Left ventricle myocardium superior (tissue), 1 donor: ENCODE data around the gene KIF26A. TPM values are rescaled to one million over a fixed set of nuclear protein-coding genes. Genes with fewer than 3 reads are reported as not detected.
A peak's percentile ranks its signal among the peaks of the same experiment; 100 is the strongest.

Experiments
- ATAC-seq: fragments of 200-7000 bp; cut with Tn5 transposase; one replicate; pipeline ENCODE4 v1.9.1; 2020; ENCODE audit warnings: mild to moderate bottlenecking, moderate library complexity
- DNase-seq: peaks from one replicate; pipeline ENCODE4 v3.0.0-alpha.2; 2020
- intact Hi-C: fragments of 100-400 bp; cut with micrococcal nuclease; formaldehyde crosslinking; loops from one replicate; pipeline ENCODE4 v1.11.0; 2022
- total RNA-seq: library from RNA; stranded (reverse); fragmentation: NEBNext Ultra II Directional; extraction: Animal tissue kit (Norgen Biotek cat#: 25700); gene quantifications from one replicate; pipeline ENCODE4 v1.2.1, GENCODE V29; 2021
- donor health status: DM: no; HTN: yes; CAD: no; lungs with severe emphysema.

Gene KIF26A
- total RNA-seq, 1 donor from 2014 or later: 6.0 TPM

DNA sequence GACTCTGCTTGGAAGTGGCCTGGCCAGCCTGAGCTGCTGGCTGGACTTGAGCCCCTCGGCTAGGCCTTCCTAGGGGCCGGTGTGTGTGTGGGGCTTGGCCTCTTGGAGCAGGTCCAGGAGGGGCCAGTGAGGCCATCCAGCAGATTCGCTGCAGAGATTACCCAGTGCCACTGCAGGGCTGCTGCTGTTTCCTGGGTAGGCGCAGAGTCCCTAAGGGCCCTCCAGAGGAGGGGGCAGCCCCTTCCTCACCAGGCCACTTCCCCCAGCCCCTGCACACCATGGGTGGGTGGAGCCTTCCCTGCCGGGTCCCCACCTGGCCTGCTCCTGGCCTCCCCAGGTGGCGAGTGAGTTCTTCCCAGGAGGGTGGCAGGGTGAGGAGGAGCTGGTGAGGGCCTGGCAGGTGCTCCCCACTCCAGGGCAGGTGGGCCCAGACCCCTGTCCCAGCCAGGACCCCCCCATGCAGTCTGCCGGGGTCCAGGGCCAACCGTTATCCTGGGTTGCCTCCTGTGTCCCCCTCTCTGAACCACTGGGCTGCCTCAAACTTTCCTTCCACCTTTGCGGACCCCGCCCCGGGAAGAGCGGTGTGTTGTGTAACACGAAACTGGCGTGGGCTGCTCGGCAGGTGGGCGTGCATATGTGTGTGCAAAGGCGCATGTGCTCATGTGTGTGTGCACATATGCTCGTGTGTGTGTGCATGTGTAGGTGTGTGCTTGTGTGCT is 27.7 kb upstream of the KIF26A start:
- DNase-seq (peak; percentile 24), ATAC-seq (no peak)
- intact Hi-C loops: no loop called here

DNA sequence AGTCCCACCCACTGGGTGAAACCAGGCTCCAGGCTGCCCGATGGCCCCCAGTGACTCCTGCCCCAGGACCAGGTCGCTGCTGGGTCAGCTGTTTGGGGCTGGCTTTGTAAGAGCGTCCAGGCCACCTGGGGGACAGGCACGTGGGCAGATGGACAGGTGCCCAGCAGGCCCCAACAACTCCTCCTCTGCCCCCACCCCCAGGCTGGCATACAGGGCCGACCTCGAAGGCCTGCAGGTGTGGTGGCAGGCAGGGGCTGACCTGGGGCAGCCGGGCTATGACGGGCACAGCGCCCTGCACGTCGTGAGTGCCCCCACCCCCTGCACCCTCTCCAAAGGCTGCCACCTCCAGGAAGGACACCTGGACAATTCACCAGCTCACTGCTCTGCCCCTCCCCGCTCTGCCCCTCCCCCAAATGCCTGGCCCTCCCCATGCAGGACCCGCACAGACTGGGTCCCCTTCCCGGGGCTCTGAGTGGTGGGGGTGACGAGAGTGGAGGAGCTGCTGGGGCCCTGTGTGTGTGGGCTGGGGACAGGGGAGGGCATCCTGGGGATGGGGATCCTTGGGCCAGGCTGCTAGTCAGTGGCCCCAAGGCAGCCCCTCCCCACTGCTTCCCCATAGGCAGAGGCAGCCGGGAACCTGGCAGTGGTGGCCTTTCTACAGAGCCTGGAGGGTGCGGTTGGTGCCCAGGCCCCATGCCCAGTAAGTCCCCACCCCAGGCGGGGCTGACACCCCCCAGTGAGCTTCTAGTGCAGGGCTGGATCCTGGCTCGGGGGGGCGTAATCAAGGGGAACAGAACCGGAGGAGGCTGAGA is 26.9 kb upstream of the KIF26A start:
- ATAC-seq (no peak), DNase-seq (peak; percentile 9)
- intact Hi-C loops: no loop called here

DNA sequence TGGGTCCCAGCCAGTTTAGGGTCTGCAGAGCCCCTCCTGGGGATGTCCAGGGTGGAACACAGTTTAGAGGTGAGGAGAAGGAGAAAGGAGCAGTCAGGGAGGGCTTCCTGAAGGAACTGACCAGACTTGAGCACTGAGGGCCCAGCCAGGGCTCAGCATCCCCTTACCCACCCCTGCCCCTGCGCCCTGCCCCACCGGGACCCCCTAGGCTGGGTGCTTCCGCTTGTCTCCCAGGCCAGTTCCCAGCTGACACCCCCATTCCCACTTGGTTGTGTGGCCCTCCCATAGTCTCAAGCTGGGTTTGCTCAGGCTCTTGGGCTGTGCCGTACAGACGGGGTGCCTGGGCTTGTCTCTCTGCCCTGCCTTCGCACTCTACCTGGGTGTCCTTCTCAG is 26.3 kb upstream of the KIF26A start:
- no peak for ATAC-seq
- no peak for DNase-seq
- intact Hi-C loops: no loop called here

DNA sequence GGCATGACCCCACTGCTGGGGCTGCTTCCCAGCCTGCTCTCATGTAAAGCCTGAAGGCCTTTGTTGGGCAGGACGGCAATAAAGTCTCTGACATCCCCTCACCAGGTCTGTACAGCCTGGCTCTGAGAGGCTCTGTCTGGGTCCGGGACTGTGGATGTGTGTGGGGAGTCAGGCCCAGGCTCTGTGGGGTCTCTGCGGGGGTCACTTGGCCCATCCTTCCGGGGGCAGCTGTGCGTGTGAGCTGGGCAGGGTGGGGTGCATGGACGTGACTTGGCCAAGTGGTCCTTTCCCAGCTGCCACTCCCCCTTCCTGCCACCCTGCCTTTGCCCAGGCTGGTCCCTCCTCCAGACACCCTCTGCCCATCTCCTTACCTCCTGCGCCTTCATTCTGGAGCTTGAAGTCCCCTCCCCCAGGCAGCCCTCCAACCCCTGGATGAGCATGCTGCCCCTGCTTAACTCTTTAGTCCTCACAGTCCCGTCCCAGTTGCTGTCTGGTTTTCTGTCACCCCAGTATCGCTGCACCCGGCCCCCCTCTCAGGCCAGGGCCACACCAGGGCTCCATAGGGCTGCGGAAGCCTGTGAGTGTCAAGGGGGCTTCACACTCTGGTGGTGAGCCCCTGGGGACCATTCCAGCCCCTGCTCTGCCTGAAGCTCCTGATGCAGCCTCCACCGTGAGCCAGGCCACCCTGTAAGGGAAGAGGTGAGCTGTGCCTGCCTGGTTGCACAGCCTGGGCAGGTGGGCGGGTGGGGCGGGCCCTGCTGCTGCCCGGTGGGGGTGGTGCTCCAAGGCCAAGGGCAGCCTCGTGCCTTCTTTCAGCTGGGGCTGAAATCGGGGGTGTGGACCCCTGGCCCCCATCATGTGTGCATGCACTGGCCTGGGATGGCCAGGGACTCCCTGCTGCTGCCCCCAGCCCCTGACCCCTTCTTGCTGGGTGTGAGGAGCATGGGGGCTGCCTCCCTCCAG is 25.5 kb upstream of the KIF26A start:
- intact Hi-C loops: no loop called here
- DNase-seq (peak; percentile 10), ATAC-seq (no peak)

DNA sequence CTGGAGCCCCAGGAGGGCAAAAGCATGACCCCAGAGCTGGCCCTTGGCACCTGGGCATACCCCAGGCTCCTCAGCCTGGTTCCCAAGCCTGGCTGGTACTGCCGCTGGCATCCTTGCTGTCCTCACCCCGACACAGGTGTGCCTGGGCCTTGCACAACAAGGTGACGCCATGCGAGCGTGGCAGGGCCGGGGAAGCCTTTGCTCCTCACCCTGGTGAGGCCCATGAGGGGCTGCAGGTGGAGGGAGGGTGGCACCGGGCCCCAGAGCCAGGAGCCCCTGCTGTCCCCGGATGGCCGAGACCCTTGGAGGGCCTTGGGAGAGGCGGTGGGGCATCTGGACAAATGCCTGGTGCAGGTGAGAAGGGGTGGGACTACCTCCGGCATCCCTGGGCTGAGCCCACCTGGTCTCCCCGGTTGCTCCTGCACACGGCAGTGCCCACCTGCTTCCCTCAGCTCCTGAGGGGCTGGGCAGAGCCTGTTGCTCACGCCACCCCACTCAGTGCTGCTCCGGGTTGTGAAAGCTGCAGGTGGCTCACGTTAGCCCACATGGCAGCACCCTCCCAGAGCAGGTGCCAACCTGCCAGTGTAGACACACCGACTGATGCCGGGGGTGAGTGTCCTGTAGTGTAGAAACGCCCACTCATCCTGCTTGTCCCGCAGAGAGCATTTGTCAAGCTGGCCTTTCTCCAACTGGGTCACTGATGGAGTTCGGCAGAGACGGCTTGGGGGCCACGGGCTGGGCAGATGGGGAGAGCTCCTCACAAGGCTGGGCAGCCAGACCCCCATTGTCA is 24.6 kb upstream of the KIF26A start:
- ATAC-seq: no peak
- intact Hi-C loops: no loop called here
- DNase-seq: peak; percentile 23

DNA sequence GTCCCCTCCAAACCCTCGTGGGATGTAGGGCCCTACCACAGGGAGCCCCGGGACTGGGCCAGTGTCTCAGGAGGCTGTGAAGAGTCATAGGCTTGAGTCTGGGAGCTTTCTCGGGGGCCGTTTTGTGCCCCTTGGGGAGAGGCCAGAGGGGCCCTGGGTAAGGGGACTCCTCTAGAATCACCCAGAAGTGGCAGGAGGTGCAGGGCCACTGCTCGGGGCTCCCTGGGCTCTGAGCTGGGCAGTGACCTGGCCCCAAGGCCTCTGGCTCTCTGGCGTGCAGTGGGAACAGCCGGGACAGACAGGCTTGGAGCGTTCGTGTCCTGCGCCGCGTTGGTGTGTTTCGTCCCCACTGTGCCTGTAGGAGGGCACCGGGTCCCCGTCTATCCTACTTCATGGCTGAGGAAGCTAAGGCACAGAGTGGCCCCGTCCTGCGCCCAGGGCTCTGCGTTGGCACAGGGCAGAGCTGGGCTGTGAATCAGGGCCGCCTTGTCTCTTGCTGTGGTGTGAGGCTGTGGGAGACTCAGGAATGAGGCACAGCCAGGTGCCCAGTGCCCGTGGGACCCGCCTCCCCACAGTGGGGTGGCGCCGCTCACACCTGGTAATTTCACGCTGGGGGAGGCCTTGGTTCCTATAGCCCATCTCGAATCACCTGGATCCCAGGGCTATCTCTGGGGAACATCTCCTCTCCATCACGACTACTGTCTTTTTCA is 23.8 kb upstream of the KIF26A start:
- ATAC-seq (no peak), DNase-seq (peak; percentile 24)
- intact Hi-C loops: no loop called here

DNA sequence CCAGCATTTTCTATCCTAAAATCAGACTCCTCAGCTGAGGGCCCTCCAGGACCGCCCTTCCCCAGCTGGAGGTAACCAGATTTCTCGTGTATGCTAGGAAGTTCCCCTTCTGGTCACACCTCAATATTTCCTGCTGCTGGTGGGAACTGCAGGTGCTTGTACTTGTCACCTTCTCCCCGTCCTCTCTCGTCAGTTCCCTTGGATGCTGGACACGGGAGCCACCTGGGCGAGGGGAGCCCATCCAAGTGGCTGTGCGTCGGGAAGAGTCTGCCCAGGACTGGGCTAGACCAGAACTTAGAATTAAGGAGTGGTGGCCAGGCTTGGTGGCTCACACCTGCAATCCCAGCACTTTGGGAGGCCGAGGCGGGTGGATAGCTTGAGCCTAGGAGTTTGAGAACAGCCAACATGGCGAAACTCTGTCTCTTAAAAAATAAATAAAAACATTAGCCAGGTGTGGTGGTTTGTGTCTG is 23.2 kb upstream of the KIF26A start:
- ATAC-seq: no peak
- intact Hi-C loops: no loop called here
- DNase-seq: peak; percentile 15

DNA sequence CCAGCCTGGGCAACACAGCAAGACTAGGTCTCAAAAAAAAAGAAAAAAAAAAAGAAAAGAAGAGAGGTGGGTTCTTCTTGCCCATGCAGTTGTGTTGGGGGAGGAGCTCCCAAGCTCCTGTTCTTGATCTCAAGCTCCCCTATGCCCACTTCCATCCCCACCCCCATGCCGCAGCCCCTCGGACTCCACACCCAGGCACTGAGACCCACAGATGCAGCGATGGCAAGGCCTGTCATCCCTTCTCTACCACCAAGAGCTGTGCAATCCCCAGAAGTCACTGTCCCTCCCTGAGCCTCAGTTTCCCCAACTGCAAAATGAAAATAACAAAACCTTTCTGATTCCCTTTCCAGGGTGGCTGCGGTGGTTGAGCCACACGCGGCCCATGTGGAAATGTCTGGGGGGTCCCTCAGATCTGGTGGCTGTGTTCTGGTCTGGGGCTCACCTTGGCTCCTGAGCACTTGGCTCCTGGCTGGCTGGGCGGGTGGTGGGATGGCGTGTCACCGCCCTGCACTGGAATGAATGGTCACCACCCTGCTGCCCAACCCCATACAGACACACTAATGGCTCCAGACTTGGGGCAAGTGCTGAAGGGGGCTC is 22.6 kb upstream of the KIF26A start:
- intact Hi-C loops: no loop called here
- DNase-seq (peak; percentile 14), ATAC-seq (no peak)

DNA sequence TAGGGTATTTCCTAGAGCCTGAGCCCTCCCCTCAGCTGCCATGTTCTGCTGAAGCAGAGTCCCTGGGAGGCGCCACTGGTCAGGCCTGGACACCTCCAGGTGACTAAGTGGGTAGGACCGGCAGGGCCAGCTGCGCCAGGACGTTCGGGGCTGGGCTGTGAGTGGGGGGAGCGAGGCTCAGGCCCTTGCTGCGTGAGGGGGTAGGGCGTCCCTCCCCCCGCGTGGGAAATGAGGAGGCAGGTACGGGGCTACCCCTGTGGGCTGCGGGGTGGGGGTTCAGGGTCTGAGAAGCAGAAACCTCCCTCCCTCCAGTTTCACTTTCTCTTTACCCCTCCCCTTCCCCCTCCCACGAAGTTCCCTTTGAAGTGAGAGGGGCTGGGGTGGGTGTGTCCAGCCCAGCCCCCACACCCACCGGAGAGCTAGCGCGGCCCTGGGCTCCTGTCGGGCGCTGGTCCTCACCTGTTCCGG is 22.1 kb upstream of the KIF26A start:
- intact Hi-C loops: no loop called here
- ATAC-seq (no peak), DNase-seq (peak; percentile 20)

DNA sequence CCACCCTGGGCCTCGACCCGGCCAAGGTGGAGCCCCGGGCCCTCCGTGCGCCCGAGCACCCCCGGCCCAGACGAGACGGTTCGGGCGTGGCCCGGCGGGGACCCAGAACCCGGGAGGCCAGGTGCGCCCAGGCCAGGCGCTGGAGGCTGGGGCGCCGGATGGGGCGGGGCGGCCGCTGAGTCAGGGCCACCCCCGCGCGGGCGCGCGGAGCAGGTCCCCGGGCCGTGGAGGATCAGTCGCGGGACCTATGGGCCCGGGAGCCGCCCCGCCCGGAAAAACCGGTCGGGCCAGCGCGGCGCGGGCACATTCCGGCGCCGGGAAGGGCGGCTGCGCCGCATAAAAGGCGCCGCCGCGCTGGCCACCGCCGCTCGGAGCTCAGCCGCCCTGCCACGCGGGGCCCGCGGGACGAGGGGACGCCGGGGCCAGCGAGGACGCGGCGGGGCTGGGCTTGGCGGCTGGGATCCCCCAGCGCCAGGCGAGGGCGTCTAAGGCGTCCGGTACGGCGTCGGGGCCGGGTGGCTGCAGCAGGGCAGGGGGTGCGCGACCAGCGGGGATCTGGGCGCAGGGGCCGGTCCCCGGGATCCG is 21.5 kb upstream of the KIF26A start:
- peak; percentile 26 for DNase-seq

DNA sequence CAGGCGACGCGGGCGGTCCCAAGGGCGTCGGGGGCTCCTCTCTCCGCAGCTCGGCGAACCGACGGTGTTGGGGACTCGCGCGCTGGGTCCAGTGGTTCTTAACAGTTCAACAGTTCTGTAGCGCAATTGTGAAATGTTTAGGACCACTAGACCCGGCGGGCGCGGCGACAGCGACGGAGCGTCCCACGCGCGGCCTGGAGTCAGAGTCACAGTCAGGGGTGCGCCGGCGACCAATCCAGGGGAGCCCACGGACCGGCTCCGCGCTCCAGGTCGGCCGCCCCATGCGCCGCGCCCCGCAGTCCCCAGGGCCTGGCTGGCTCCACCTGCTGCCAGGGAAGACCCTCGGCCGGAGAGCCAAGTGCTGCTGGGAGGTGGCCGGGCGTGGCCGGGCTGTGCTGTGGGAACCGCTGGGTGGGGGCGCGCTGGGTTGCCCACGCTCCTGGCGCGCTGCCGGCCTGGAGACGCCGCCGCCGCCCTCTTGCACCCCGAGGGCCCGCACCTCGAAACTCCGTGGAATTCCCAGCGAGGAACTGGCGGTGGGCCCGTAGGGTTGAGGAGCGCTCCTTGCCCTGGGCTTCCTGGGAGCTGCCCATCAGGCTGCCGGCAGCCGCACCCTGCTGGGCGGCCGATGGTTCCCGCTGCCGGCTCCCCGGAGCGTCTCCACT is 20.9 kb upstream of the KIF26A start:
- peak; percentile 29 for DNase-seq
- no peak for ATAC-seq
- intact Hi-C loops: no loop called here

More for the DNA sequence above, 21.5 kb upstream of the KIF26A start:
- intact Hi-C loops: no loop called here
- ATAC-seq: peak; percentile 45

DNA sequence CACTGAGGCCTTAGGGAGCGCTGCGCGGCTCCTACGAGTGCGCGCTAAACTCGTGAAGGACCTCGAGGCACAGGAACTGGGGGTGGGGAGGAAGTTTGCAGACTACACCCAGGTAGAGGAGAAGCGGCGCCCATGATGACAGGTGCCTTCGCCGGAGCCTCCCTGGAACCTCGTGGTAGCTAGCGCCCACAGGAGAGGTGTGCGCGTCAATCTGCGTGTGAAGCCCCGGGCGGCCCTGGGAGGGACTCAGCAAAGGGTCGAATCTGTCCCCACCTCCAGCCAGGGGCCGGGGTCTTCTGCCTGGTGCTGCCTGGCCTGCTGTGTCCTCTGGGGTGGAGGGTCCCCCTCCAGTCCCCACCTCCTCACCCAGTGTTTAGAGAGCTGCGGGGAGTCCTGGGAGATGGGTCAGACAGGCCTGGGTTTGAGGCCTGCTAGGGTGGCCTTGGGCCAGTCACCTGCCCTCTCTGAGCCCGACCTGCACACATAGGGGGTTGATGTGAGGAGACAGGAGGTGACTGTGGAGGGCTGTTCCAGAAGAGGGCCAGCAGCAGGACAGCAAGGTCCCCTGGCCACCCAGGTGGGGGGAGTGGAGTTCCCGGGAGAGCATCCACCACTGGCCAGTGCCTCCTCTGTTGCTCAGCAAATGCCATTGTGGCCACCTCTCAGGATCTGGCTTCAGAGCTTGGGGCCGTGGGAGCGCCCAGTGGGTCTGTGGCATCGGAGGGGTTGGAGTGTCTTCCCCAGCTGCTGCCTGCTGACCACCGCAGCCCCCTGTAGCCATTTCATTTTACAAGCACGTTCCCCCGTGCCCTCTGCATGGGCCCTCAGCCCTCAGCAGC is 20.2 kb upstream of the KIF26A start:
- DNase-seq: peak; percentile 20
- no peak for ATAC-seq
- intact Hi-C loops: no loop called here

DNA sequence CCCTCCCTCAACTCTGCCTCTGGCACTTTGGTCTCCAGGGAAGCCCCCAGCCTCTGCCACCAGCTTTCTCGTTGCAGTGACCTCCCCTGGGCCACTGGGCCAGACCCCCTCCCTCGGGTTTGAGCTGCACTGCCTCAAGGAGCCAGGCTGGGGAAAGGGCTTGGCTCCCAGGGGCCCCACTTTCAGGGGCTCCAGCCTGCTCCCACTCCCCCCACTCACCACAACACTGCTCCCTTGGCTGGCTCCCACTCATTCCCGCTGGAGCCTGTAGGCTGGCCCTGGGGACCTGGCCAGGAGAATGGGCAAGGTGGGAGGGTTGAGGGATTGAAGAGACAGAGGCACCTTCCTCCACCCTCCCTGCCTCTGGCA is 19.3 kb upstream of the KIF26A start:
- no peak for ATAC-seq
- DNase-seq: peak; percentile 10

DNA sequence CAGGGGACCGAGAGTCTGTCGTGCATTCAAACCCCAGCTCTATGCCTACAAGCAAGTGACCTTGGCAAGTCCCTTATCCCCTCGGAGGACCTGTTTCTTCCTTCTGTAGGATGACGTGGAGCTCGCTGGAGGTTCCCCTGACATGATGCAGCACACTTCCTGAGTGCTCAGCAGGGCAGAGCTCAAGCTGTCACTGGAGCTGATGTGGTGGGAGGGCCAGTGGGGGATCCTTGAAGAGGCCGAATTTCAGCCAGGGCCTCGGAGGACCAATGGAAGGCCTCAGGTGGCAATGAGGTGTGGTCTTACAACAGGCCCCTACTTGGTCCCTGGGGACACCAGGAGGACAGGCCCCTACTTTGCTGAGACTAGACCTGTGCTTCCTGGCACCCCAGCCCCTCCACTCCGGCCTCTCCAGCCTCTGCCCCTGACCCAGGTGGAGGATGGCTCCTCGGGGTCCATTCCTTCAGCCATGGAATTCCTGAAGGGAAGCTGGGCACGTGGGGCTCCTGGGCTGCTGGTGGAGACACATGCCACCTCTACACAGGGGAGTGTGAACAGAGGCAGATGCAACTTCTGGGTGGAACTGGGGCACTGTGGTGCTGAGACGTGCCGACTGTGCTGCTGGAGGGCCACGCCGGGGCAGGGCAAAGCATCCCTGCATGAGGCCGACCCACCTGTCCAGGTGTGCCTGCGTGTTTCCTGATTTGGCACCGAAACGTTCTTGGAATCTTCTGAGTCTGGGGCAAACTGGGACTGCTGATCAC is 18.7 kb upstream of the KIF26A start:
- intact Hi-C loops: no loop called here
- DNase-seq (peak; percentile 13), ATAC-seq (no peak)

More for the DNA sequence above, 19.3 kb upstream of the KIF26A start:
- intact Hi-C loops: no loop called here

DNA sequence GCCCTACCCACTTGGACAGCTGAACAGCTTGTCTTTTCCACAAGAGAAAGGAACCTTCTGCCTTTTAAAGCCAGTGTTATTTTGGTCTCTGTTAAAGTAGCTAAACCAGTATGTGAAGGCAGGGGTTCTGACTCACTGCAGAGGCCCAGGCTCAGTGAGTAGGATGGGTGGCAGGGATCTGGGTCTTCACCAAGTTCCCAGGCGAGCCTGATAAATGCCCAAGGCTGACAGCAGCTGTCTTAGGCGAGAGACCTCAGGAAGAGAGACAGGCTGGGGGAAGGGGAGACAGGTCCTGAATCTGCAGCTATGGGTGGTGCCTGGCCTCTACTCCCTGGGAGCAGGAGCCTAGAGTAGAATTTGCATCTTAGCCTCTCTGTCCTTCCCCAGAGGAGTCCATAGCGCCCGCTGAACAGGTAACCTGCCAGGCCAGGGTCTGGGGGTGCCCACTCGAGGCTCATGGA is 18.1 kb upstream of the KIF26A start:
- no peak for DNase-seq
- no peak for ATAC-seq
- intact Hi-C loops: no loop called here
